Activated T-helper 1 cell treated with anti-CD3 and anti-CD28 coated beads, Interleukin-2, amount 50 U/mL, for 16 hours (primary cell): ENCODE results near the gene PIAS4.

Experiments used
- DNase-seq, 2 donors: peaks; one replicate each; pipeline ENCODE4 v3.0.0-alpha.2; 2020; ENCODE audit warnings: low read depth in 1 of 2, low spot score in 1 of 2

The PIAS4 gene

DNA sequence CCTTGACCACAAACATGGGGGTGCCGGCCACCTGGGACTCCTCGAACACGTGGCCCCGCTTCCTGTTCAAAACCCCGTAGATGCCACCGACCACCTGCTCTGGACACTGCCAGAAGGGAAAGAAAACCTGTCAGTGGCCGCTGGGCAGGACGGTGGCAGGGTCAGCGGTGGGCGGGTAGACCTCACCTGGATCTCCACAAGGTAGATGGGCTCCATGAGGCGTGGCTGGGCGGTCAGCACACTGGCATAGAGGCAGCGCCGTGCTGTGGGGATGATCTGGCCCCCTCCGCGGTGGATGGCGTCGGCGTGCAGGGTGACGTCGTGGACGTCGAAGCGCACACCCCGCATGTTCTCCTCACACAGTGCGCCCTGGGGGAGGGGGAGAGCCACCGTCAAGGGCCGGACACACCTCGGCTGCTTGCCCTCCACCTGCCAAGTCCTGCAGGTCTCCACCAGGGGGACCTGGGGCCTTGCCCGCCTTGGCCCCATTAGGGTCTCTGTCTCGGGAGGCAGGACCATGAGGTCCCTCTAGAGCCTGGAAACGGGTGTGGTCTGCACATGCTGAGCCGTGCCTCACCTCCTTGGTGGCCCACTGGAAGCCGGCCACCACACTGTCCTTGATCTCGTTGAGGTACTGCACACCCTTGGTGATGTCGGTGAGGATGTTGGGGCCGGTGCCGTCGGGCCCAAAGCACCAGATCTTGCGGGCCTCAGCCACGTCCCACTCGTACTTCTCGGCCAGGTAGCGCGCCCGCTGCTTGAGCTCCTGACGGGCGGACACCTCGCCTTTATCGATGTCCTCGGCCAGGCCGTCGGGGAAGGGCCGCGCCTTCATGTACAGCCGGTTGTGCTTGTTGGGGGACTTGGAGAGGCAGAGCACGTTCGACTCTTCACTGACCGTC is 30.0 kb upstream of the PIAS4 start:
- no peak for DNase-seq

- no peak for DNase-seq
These were observed 29.4 kb upstream of the PIAS4 start for GRCh38 chr19:3978145-3978544.

DNA sequence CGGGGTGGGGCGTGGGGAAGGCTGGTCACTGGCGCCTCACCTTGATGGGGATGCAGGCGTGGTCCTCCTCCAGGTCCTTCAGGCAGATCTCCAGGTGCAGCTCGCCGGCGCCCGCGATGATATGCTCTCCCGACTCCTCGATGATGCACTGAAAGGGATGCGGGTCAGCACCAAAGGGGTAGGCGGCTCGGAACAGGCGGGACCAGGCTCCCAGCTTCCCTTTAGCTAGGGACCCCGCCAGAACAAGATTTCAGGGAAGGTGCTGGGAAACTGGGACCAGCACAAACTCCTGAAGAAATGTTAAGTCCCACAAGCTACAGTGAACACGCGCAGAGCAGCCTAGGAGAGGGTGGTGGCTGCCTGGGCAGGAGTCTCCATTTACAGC is 28.3 kb upstream of the PIAS4 start:
- DNase-seq, result no peak

DNA sequence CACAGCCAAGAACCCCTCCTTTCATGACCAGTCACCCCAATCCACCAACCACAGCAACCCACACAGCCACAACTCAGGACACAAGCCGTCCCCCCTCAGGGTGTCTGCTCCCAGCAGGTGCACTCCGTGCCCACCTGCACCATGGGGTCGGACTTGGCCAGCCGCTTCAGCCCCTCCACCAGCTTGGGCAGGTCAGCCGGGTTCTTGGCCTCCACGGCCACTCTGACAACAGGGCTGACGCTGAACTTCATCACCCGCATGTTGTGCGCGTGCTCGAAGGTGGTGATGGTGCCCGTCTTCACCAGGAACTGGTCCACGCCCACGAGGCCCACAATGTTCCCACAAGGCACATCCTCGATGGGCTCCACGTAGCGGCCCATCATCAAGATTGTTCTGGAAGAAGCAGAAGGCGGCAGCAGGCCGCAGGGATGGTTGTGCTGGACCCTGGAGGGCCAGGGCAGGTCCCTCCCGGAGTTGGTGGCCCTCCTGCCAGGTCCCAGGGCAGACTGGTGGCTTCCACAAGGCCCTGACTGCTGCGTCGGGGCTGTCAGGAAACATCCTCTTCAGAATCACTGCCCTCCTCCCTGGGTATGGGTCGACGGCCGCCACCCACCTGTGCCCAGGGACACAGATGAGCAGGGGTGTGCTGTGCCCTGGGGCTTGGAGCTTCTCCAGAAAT is 27.7 kb upstream of the PIAS4 start:
- DNase-seq, result no peak

DNA sequence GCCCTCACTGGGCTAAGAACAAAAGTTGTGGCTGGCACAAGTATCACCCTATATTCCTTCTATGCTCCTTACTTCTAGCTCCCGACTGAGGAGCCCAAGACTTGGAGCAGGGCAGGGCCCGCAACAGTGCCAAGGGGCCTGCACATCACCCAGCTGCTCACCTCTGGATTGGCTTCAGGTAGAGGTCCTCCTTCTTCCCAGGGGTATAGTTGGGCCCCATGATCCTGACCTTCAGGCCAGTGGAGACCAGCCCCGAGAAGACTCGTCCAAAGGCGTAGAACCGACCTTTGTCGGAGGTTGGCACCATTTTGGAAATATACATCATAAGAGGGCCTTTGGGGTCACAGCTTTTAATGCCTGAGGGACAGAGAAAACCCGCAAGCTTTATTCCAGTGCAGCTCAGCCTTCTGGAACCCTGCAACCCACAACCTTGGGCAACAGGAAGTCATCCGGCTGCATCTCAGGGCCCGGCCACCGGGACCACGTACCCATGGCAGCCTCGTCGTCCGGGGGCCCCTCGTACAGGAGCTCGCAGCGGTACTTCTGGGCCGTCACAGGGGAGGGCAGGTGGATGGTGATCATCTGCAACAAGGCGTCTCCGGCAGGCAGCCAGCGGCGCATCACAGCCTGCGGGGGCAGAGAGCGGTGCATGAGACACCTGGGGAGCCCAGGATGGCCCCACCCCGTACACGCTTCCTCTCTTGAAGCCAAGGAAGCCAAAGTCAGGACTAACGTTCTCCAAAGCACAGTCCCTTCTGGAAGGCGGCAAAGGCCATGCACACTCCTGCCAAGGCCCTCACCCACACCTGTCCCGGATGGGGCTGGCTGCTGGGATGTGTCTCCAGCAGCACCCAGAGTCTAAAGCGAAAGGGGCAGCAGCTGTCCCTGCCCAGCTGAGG is 26.9 kb upstream of the PIAS4 start:
- DNase-seq, result no peak

DNA sequence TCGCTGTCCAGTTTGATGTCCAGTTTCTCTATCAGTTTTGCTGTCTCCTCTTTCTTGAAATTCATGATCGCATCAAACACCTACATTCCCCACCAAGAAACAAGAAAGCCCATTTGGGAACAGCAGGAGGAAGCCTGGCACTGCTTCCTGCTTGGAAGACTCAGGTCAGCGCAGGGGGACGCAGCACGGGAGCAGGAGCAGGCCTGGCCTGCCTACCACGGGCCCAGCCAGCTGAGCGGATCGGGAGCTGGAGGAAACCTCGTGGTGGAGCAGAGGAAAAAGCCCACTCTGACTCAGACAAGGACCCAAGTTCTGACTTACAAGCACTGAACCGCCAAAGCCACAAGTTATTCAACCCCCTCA is 26.2 kb upstream of the PIAS4 start:
- no peak for DNase-seq

GRCh38 chr19:3981736-3982681 is 25.5 kb upstream of the PIAS4 start:
- no peak for DNase-seq

DNA sequence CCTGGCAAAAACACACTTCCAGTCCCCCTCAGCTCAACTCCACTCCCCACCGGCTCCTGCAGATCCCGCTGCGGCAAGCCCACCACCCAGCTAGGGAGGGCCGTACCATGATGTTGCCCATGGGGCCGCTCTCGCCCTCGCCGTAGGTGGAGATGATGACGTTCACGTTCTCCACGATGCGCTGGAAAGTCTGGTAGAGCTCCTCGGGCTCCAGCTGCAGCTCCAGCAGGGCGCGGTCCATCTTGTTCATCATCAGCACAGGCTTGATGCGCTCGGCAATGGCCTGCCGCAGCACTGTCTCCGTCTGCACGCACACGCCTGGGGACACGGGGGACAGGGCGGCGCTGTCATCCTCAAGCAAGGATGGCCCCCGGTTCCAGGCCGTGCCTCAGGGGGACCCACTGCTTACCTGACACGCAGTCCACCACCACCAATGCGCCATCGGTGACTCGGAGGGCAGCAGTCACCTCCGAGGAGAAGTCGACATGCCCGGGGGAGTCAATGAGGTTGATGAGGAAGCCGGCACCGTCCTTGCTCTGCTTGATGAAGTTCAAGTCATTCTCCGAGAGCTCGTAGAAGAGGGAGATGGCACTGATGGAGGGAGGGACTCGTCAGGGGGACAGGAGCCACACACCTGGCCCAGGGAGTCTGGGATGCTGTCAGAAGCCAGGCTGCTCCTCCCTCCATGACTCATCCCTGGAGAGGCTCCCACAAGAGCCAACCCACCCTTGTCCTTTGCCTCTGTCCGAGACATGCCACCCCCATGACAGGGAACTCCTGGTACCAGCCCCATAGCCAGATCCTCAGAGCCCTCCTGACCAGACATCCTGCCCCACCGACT is 24.6 kb upstream of the PIAS4 start:
- no peak for DNase-seq

DNA sequence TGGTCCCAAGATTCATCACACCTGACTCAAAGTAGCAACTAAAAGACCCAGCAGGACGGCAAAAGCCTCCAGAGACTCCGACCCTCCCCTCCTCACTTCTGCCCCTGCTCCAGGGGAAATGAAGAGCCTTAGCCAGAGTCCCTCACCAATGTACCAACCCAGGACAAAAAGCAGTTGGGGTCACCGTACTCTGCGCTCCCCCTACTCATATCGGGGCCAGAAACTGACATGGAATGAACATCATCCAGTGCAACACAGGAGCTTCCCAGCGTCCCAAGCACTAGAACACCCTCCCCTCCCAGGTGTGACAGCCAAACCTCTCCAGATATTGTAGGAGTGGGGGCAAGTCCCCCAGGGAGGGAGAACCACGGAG is 24.0 kb upstream of the PIAS4 start:
- DNase-seq, result no peak

- no peak for DNase-seq
These were observed 23.5 kb upstream of the PIAS4 start for GRCh38 chr19:3983936-3984583.

DNA sequence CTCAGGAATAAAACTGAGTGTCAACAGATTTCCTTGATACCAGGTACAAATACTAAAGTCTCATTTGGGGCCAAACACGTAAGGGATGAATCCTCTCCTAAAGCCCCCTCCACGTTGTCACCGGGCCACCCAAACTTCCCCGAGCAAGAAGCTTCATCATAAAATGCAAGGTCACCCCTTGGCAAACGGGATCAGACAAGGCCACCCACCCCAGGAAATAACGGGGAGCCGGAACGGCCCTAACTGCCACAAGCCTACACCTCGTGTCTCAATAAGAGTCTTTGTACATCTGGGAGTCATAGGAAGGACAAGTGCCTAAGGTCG is 23.0 kb upstream of the PIAS4 start:
- DNase-seq, result no peak

GRCh38 chr19:3984908-3985642 is 22.5 kb upstream of the PIAS4 start, which contains the start of gene EEF2:
Gene EEF2 (minus strand): TSS chr19:3985463. CDS start chr19:3985380, 83 bp downstream.
- peak; percentile 80 to 88 for DNase-seq

GRCh38 chr19:3985643-3986259 is 21.8 kb upstream of the PIAS4 start:
- no peak for DNase-seq

GRCh38 chr19:3986260-3987041 is 21.1 kb upstream of the PIAS4 start:
- DNase-seq, result no peak

- peak; percentile 77 to 81 for DNase-seq
These were observed 19.7 kb upstream of the PIAS4 start for GRCh38 chr19:3987619-3988371.

DNA sequence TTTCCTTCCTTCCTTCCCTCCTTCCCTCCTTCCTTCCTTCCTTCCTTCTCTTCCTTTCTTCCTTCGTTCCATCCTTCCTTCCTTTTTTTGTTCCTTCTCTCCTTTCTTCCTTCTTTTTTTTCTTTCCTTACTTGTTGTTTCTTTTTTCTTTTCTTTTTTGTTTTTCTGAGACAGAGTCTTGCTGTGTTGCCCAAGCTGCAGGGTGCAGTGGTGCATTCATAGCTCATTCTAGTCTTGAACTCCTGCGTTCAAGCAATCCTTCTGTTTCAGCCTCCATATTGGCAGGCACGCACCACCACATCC is 16.8 kb upstream of the PIAS4 start:
- DNase-seq, result no peak

- DNase-seq, result no peak
These were observed 11.9 kb upstream of the PIAS4 start for GRCh38 chr19:3995607-3996006.
